T-helper 9 cell (primary cell): ENCODE data around the gene CCDC33.
A peak's percentile ranks its signal among the peaks of the same experiment; 100 is the strongest.

Experiments
- DNase-seq: peaks from one replicate; pipeline ENCODE4 v3.0.0-alpha.2; 2020

Gene CCDC33

DNA sequence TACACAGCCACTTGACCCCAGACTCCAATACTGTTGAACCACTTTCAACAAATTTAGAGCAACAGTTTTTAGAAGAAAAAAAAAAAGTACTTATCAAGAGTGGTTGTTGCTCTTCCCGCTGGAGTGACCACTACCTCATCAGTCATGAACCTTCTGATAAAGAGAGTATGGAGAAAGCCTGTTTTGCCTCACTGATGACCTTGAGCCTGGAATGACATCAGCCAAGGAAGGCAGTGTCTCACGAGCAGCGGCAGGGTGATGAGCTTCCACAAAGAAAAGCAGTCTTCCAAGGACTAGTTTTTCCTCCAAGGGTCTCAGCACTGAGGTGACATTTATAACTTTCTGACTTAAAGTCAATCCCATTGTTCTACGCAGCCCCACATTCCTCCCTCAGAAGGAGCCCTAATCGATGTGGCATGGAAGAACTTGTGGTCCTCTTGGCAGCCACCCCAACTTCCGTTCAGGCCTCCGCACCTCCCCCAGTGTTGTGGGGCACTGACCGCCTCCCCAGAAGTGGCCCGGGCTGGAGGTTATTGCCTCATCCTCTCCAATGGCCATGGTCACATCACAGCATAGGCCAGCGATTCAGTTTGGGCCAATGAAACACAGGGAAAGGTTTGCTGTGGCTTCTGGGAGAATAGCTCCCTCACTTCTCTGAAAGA, 133.1 kb downstream of the CCDC33 start:
- DNase-seq: no peak

- DNase-seq: no peak
Observed at GRCh38 chr15:74369756-74370155, 133.6 kb downstream of the CCDC33 start.

DNA sequence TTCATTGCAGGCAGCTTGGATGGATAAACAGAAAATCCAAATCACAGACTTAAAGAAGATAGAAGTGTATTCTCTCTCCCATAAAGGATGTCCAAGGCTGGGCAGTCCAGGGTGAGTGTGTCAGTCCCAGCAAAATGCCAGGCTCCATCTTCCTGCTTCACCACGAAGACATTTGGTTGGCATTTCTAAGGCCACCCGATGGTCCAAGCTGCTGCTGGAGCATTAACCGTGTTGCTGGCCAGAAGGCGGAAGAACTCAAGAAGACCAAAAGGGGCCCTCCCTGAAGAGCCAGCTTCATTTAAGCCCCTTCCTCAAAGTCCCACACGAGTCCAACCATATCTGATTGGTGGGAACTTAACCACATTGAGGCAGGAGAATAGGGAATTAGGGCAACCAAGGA, 134.3 kb downstream of the CCDC33 start:
- DNase-seq: no peak

DNA sequence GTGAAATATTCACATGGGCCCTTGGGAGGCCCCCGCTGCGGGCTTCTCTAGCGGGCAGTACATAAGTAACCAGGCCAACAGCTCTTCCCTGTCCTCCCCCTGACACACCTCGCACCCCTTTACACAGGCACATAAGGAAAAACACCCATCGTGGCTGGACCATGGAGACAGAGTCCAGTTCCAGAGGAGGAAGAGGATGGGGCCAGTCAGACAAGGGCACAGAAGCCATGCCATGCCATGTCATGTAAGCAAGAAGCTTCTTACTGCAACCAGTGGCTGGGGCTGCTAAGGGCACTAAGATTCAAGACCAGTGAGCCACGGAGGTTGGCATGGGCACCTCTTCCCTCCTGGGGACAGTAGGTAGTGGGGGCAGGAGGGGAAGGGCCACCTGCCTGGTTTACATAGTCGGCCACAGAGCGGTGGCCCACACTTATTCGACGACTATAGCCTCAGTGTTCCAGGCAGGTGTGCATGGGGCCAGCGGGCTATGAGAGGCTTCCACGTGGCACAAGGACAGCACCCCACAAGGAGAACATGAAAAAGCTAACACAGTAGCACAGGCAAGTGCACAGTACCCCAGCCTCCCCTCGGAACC, 137.0 kb downstream of the CCDC33 start:
- DNase-seq: no peak

DNA sequence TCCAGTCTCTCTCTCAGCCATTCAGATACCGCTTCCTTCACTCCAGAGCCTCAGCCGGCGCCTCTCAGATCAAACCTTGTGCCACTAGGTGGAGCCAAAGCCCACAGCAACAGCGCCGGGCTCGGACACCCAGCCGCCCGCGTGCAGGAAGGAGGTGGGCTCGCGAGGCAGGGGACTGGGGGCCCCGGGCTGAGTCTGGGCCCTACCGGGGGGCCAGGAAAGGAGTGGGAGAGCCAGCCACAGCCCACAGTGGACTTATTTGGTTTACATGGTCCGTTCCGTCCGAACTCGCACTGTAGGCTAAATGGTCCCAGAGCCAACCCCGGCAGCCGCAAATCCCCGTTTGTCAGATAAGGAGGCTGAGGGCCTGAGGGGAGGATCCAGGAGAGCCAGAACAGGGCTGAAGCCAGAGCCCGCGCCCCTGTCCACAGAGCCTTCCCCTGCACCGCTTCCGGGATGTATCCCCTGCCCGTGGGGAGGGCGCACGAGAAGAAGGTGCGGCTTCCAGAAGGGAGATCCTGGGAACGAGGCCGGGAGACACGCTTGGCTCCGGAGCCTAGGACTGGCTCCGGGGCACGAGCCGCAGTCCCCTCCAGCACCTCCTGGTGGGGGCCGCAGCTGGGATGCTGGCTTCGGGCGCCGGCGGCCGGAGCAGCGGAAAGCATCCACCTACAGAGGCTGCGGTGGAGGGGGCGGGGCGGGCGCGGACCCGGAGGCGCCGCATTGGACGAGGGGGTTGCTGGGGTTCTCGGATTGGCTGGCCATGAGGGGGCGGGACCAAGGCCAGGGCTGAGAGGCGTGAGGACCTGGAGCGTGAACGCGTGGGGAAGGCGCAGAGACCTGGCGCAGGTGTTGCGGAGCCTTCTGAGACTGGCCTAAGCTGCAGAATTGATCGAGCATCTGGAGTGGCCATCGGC, 137.9 kb downstream of the CCDC33 start:
- DNase-seq: peak; percentile 94

DNA sequence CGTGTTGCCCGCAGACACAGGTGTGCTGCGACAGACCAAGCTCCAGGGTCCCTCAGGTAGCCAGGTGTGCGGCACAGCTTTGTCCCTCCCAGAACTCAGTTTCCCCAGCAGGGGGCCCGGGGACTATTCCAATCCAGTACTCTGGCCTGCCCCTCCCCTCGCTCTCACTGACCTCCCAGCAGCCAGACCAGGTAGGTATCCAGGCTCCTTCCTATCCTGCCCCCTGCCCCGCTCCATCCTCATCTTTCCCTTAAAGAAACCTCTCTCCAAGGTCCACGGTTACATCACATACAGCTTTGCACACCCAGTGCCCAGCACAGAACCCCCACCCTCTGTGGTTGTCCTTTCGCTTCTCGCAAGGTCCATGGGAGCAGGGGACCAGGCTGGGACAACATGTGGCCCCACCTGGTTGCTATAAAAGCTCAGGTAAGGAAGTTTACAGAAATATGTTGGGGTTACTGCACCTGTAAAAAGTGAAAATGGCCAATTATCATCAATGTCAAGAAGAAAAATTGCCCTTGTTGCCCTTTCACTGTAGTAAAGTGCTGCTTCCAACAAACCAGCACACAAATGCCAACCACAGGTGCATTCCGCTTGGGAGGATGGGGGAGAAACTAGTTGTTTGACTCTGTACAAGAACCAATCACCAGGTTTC, 138.6 kb downstream of the CCDC33 start:
- no peak for DNase-seq

DNA sequence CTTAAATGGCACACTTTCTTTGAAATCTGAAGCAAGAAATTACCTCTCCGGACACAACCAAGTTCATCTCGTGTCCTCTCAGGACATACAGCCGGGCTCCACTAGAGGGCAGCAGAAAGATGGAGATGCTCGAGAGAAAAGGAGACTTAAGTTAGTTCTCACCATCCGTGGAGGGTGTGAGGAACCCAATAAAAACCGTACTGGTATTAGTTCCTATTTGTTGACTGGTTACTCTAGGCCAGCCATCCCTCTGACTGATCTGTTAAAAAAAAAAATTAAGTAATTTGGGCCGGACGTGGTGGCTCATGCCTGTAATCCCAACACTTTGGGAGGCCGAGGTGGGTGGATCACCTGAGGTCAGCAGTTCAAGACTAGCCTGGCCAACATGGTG, 139.2 kb downstream of the CCDC33 start:
- peak; percentile 76 for DNase-seq

DNA sequence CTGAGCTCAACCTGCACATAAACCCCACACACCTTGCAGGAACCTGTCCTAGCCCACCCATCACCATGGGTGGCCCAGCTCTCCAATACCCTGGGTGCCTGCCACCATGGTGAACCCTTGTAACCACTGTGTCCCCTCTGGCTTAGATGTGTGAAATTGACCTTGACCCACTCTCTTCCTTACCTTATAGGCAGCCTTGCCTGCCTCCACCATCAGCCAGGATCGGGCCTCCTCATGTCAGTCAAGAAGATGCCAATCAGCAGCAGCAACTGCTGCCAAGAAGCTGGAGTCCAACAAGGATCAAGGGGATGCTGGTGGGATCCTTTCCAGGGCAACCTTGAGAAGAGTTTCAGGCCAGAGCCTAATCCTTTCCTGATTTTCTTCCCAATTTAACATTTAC, 140.1 kb downstream of the CCDC33 start:
- no peak for DNase-seq

- no peak for DNase-seq
Observed at GRCh38 chr15:74376825-74377581, 140.9 kb downstream of the CCDC33 start.

DNA sequence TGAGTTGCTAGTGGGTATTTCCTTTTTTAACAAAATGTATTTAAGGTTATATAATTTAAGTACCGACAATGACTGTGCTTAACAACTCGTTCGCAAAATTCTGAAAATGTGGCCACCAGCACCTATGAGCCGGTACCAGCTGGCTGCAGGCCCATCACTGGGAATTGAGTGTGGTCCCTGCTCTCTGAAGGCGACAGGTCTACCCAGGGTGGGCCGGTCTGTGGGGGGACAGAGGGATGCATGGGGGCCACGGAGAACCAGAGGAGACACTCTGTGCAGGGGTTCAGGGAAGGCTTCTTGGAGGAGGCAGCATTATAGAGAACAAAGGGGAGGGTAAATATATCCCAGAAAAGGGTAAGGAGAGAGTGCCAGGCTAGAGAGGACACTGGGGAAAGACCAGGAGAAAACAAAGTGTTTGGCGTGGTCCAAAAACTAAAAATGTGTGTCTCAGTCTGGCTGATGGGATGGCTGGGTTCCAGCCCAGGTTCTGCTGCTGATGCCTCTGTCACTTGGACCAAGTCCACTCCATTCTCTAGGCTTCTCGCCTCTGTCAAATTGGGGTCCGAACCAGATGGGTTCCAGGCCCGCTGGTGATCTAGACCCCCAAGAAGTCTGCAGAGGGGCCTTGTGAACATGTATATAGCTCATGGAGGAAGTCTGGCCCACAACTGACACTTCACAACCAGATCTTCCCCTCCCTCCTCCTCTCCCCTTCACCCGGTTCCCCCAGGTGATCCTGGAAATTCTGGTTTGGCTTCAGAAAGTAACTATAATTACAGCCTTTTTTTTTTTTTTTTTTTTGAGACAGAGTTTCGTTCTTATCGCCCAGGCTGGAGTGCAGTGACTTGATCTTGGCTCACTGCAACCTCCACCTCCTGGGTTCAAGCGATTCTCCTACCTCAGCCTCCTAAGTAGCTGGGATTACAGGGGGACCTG, 142.0 kb downstream of the CCDC33 start:
- DNase-seq: no peak

DNA sequence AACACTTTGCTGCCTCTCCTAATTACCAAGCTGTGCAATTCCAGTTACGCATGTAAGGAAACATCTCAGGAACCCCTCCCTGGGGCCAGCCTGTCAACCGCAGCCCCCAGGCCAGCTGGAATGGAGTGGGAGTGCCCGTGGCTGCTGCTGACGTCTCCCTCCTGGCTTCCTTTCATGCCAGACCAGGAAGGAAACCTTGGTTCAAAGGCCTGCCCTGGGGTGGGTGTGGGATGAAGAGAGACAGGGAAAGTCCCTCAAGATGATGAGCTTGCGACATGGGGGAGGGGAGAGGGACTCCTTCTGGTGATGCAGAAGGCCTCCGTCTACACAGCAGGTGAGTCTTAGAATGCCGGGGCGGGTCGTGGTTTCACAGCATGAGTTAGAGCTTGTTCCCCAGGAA, 142.7 kb downstream of the CCDC33 start:
- no peak for DNase-seq

DNA sequence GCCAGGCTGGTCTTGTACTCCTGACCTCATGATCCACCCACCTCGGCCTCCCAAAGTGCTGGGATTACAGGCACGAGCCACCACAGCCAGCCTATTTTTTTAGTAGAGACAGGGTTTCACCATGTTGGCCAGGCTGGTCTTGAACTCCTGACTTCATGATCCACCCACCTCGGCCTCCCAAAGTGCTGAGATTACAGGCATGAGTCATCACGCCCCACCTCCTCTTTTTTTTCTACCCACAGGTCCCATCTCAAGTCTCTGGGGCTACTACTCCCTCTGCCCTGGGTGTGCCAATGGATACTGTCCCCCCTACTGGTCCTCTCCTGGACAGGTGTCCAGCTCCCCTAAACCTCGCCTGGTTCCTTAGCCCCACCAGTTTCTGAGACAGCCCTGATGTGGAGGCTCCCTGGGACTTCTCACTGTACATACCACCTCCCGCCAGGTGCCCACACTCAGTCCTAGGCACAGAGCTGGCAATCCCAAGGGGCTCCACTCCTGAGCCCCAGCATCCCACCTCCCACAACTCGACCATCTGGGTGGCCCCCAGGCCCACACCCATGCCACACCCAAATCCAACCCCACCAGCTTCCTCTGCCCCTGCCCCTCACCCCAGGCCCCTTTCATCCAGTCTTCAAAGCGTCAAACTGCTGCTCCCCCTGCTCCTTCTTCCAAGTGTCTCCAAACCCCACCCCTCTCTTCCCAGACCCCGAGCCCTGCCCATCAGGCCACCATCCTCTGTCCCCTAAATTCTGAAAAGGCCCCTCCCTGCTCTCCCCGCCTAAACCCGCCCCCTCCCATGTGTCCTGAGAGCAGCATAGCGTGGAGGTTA, 144.4 kb downstream of the CCDC33 start:
- DNase-seq: no peak

- DNase-seq: no peak
Observed at GRCh38 chr15:74381190-74381453, 145.0 kb downstream of the CCDC33 start.

DNA sequence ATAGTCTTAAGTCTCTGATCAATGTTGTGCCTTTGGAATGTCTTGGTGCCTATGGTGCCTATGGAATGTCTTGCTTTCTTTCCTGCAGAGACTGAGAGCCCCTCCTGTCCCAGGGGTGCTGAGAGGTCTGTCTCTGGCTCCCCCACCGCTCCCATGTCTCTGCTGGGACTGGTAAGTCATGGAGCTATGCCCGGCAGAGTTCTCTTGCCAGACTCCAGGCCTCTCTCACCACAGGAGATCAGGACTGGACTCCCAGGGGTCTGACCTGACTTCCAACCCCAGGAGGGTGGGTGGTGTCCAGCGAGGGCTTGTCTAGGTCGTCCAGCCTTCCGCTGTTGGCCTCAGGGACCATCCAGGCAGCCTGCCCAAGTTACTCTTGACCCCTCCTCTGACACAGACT, 145.4 kb downstream of the CCDC33 start:
- no peak for DNase-seq

DNA sequence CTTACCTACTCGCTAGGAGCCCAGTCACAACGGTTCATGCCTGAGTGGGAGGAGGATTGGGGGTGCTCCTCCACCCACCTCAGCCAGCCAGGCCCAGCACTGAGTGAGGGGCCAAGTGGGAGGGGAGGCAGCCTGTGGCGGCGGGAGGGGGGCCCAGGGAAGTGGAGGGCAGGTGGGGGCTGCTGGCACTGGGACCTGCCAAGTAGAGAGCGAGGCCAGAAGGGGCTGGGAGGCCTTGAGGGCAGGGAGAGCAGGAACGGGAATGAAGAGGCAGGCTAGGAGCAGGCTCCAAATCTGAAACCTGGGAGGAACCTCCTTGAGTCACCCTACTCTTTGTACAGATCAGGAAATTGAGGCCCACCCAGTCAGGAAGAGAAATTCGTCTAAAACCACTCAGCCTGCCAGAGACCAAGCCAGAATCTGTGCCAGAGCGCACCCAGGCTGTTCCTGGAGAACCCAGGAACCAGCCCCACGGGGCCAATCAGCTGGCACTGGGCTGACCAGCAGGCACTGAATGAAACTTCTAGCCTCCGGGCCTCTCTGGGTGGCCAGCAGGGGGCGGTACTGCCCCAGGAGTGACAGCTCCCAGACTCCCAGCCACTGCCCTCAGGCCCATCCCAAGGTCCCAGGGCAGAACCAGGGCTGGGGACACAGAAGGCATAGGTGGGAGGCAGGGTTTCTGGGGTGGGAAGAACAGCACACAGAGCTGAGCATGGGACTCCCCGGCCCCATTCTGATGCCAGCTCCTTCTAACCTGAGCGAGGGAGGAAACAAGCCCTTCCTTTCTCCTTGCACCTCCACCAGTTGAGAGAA, 146.1 kb downstream of the CCDC33 start:
- DNase-seq: peak; percentile 75

DNA sequence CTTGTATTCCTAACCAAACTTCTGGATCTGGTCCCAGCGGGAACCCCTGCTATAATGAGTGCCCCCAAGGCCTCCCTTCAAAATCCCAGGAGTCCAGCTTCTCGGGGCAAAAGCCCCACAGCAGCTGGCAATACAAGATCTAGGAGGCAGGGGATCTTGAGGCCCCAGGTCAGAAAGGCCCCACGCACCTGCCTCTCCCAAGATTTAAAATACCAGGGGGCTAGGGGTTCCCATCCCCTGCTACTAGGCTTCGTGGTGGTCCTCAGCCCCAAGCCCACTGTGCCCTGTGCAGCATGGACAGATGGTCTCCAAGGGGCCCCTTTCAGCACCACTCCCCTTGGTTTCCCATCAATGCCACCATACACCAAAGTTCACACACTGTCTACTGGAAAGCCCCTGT, 147.2 kb downstream of the CCDC33 start:
- DNase-seq: no peak

GRCh38 chr15:74383695-74384565, 147.8 kb downstream of the CCDC33 start:
- no peak for DNase-seq

DNA sequence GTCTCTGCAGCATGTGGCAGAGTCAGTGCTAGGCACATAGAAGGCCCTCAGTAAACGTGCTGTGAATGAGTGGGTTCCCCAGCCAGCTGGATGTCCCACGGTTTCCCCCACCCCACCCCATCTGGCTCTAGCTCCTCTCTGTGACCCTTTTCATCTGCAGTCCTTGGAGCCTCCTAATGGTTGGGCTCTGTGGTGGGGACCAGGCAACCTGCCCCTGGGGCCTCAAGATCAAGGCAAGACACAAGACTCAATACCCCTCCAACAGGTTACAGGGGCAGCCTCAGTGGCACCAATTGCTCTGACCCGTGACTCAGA, 148.4 kb downstream of the CCDC33 start:
- DNase-seq: no peak
